ENCODE data around the gene RAB26.

DNA sequence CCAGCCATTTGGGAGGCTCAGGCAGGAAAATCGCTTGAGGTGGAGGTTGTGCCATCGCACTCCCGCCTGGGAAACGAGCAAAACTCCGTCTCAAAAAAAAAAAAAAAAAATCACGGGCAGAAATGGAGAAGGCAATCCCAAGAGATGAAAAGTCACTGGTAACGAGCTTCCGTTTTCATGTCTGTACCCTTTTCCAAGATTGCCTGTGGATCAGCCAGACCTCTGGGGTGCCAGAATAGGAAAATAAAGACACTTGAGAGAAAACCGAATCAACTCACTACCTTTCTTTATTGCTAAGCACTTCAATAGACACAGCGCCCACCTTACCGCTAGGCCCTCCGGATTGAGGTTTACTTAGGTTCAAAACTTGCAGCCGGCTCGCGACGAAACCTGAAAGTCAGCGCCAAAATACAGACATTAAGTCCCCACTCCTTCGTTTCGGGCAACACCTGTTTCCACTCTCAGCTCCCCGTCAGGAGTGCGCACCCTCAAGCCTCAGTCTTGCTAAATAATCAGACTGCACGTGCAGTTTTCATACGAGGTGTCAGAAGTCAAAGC, 6.2 kb downstream of the RAB26 start:
- no peak for TF ChIP-seq EZH2 (IDR thresholded peaks at IDR 0.05)
- TF ChIP-seq, protein P1, sequence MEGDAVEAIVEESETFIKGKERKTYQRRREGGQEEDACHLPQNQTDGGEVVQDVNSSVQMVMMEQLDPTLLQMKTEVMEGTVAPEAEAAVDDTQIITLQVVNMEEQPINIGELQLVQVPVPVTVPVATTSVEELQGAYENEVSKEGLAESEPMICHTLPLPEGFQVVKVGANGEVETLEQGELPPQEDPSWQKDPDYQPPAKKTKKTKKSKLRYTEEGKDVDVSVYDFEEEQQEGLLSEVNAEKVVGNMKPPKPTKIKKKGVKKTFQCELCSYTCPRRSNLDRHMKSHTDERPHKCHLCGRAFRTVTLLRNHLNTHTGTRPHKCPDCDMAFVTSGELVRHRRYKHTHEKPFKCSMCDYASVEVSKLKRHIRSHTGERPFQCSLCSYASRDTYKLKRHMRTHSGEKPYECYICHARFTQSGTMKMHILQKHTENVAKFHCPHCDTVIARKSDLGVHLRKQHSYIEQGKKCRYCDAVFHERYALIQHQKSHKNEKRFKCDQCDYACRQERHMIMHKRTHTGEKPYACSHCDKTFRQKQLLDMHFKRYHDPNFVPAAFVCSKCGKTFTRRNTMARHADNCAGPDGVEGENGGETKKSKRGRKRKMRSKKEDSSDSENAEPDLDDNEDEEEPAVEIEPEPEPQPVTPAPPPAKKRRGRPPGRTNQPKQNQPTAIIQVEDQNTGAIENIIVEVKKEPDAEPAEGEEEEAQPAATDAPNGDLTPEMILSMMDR (IDR thresholded peaks at IDR 0.05): no peak

Measured in neural progenitor cell (in vitro differentiated cells).